NCI-H146 treated with DMSO at 0.1 percent for 48 hours (cell line): Measurements from ENCODE around the gene KCTD16.

Experiments used
- DNase-seq: peaks from one replicate; lab custom pipeline; 2025; ENCODE audit not compliant: unreplicated experiment; lab: John Stamatoyannopoulos, UW

Gene KCTD16

GRCh38 chr5:144162686-144163085 lies 8.0 kb upstream of the KCTD16 start:
- DNase-seq = no peak

GRCh38 chr5:144166696-144167095 lies 4.0 kb upstream of the KCTD16 start:
- DNase-seq = no peak

DNA sequence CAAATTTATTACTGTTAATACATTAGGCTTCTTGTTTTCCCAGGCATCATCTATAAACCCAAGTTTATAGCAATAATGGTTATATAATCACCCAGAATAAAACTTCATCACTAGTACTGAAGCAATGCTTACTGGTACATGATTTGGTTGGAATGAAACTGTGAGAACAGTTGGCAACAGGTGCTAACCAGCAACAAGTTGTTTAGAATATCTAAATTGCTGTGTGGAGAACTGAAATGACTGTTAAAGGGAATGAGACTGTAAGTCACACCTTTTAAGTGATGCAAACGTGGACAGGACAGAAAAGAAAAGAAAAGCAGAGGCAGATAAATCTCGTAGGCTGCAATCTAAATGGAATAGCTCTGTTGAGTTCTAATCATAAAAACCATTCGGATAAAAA lies 2.7 kb upstream of the KCTD16 start:
- no peak for DNase-seq

DNA sequence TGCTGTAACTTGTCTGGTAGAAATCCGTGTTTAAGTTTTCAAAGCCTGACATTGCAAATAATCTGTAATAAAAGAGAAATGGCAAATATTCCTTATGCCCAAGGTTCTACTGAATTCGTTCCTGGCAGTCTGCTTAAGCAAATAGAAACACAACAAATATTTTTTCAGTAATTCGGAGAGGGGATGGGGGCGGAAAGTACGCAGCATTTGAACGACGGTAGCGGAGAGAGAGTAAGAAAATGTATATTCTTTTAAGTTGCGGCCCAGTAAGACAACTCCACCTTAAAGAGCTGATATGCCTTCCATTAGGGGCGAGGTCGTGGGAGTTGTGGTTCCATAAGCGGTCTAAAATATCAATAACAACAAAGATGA lies 783 bp upstream of the KCTD16 start:
- DNase-seq = no peak

- DNase-seq = no peak
Observed at GRCh38 chr5:144173766-144174165, 3.1 kb downstream of the KCTD16 start.

DNA sequence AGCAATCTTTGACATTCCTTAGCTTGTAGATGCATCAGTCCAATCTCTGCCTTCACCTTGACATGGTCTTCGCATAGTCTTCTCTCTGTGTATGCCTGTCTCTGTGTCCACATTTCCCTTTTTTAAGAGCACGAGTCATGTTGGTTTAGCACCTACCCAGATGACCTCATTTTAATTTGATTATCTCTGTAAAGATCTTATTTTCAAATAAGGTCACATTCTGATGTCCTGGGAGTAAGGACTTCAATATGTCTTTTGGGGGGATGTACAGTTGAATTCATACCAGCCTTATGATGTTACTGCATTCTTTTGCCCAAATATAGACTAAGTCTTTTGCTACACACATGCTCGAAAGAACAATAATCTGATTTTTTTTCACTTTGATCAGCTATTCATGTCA lies 6.9 kb downstream of the KCTD16 start:
- DNase-seq = no peak

DNA sequence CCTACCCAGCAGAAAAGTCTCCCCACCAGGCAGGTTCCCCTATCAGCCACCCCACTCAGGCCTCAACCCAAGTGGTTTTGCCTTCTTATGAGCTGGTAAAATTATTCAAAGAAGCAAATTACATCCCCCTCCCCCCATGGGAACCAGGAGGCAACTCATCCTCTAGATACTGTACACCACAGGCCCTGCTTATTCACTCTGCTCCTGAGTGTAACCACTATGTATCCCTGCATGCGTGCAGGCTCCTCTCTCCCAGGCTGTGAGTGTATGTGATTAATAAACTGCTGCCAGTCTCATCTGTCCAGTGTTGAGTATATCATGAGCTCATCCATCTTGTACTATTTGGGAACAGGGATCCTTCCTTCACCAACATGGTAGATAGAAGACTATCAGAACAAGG lies 8.6 kb downstream of the KCTD16 start:
- no peak for DNase-seq

DNA sequence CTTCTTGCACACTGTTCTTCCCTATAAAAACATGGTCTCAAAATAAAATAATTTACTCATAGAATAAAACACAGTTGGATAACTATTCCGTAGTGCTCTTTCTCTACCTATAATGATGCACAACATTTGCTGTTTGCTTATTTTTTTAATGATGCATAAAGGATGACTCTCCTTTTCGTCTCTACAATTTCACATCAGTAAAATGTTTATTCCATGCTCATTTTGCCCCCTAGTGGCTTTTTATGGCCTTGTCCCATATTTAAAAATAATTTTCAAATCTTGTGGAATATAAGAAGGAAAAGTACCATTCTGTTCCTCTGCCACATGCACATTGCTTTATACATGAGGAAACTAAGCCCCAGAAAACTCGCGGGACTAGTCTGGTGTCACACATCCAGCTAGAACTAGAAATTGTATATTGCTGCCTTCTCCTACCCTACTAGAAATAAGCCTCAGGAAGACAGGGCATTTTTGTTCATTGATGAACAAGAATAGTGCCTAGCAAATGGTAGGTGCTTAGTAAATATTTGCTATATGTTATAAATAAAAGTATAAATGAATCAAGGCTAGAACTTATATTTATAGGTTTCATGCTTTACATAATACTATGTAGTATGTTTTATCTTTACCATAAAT lies 12.7 kb downstream of the KCTD16 start:
- no peak for DNase-seq

DNA sequence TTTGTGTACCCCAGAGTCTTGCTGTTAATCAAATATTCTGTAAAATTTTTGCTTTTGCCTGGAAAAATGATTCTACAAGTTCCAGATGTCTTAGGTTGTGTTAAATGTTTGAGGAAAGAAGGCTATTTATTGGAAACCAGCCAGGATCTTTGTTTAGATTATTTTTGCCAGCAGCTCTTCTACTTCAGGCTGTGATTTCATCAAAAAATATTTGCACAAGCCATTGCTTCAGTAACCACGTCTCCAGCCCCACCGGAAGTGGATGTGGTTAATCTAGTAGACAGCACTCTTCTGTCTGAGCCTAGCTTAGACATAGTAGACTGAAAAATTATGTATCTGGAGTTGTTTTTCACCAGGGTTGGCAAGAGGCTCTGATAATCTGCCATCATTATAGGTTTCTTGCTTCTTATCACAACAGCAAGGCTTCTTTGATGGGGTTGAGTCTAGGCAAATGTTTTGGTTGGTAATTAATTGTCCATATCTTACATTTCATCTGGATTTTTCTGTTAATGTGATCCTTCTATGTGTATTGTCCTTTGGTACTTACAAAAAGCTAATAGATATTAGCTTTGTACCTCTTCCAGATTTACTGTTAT lies 17.1 kb downstream of the KCTD16 start:
- DNase-seq = peak; percentile 50

- no peak for DNase-seq
Observed at GRCh38 chr5:144189800-144190429, 19.2 kb downstream of the KCTD16 start.

DNA sequence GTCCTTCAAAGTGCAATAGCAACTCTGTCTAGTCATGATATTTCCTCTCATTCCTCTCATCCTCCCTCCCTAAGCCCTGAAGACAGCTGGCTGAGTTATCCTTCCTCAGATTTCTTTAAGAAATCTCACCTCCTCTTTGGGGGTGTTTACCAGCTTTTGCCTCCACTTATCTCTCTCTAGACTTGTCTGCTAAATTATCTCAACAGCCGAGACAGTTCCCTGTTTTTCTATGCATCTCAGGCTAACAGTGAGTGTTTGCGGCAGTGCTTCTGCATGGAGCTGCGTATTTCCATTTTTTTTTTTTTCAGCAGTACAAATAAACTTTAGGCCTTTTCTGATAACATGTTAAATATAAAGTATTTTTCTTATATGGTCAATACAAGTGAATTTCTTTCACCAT lies 20.9 kb downstream of the KCTD16 start:
- no peak for DNase-seq

DNA sequence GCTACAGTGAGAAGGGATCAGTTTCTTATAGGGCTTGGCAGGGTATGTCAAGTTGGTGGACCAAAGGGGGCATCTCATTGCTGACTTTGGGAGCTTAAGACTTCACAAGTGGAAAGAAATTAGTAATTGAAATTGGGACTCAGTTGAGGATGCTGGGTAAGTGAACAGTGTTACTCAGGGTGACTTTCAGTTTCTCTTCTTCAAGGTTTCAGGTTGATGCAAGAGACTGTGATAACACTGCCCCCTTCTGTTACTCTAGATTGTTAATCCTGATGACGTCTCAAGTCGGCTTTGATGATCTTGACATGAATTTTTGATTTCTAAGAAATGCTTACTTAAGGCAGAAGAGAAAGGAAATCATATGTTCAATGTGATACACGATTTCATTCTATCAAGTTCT lies 21.3 kb downstream of the KCTD16 start:
- no peak for DNase-seq

- no peak for DNase-seq
Observed at GRCh38 chr5:144192661-144193060, 22.0 kb downstream of the KCTD16 start.

DNA sequence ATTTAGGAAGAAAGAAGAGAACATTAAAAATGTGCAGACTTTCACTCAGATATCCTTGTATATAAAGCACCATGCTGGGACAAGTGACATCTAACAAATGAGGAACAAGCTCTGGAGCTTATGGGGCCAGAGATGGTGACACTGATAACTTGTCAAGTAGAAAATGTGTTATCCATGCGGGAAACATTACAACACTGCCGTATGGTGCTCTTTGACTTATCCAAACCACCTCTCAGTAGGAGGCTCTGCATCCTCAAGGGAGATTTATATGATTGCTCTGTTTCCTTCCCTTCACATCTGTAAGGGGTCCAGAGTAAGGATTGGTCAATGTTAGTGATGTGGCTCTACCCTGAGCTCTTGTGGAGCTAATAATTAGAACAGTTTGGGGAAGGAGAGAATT lies 23.5 kb downstream of the KCTD16 start:
- no peak for DNase-seq

DNA sequence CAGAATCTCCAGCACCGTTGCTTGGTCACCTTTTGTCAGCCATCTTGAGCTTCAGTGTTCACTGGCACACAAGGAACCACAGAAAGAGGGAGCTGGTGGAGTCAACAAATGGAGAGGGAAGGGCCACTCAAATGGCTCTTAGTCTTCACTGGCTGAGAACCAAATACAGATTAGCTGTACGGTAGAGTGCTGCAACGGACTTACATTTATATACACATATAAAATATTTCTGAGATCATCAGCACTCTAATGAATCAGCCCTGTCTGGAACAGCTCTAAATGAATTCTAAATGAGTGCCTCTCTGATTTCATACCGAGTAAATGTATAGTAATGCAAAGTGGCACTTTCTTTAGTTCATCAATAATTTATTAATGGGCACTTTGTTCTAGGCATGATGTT lies 24.8 kb downstream of the KCTD16 start:
- no peak for DNase-seq

GRCh38 chr5:144196612-144197011 lies 25.9 kb downstream of the KCTD16 start:
- peak; percentile 65 for DNase-seq

- DNase-seq = no peak
Observed at GRCh38 chr5:144198386-144198785, 27.7 kb downstream of the KCTD16 start.

- DNase-seq = no peak
Observed at GRCh38 chr5:144201588-144201987, 30.9 kb downstream of the KCTD16 start.

- DNase-seq = no peak
Observed at GRCh38 chr5:144202072-144202471, 31.4 kb downstream of the KCTD16 start.

- no peak for DNase-seq
Observed at GRCh38 chr5:144202726-144203125, 32.1 kb downstream of the KCTD16 start.

DNA sequence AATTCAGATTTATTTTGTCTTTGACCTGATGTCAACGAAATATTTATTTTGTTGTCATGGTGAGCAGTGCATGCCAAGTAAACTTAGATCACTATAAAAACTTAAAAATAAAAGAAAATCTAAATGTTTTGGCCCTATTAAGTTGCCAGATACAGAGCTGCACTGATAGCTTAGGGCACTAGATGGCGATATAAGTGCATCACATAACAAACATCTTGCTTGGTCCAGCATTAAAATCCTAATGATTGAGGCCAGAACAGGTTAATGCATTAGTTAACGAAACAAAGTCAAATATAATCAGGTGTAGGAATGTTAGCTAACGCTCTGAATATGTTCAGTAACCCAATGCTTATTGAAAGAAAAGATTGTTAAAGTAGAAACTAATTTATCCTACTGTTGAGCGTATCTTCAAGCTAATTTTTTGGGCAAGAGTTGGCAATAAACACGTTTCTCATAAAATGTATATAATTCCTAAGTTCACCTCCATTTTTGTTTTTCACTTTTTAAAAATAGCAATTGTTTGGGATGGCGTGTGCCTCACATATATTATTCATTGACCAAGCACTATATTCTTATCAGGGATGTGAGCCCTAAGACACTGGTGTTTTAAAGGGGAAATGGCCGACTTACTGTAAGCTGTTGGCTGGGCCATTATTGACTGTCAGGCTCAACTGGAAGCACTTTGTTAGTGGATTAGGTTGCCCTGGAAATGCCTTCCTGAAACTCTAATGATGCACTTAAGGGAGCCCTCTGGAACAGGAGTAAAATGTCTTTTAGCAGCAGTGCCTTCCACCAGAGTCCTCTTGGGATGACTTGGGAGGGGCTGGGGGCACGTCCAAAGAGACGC lies 33.3 kb downstream of the KCTD16 start:
- peak; percentile 37 for DNase-seq

GRCh38 chr5:144205141-144205551 lies 34.5 kb downstream of the KCTD16 start:
- DNase-seq = peak; percentile 48
